Lung (tissue), 12 donors: ENCODE data around the gene SPTB. TPM values are rescaled to one million over a fixed set of nuclear protein-coding genes. Genes with fewer than 3 reads are reported as not detected.

ENCODE experiments used
- ATAC-seq: fragments of 200-7000 bp; cut with Tn5 transposase; one replicate; pipeline ENCODE4 v1.9.1; 2020; ENCODE audit warnings: moderate number of reproducible peaks; ENCODE audit not compliant: insufficient read depth, low FRiP score
- DNase-seq, 3 donors: peaks; one replicate each; pipeline ENCODE4 v3.0.0-alpha.2; 2013 to 2017
- H3K27ac ChIP-seq, 2 donors: one replicate each; pipeline ENCODE4 v1.5.1; 2013; ENCODE audit warnings: mild to moderate bottlenecking in 2 of 2, moderate library complexity in 2 of 2, control low read depth in 1 of 2, inconsistent platforms in 1 of 2, low read depth in 1 of 2, low read length in 1 of 2
- H3K27me3 ChIP-seq, 3 donors: one replicate each; pipeline ENCODE4 v1.5.1; 2013; ENCODE audit warnings: low read length in 2 of 3; ENCODE audit not compliant: control insufficient read depth in 3 of 3, insufficient read depth in 3 of 3
- H3K36me3 ChIP-seq, 4 donors: one replicate each; pipeline ENCODE4 v1.5.1; 2013; ENCODE audit warnings: low read length in 4 of 4, mild to moderate bottlenecking in 1 of 4, moderate library complexity in 1 of 4; ENCODE audit not compliant: control insufficient read depth in 4 of 4, insufficient read depth in 4 of 4
- H3K4me1 ChIP-seq, 5 donors: one replicate each; pipeline ENCODE4 v1.5.1; 2013; ENCODE audit warnings: low read length in 5 of 5, mild to moderate bottlenecking in 2 of 5, moderate library complexity in 1 of 5; ENCODE audit not compliant: control insufficient read depth in 5 of 5, insufficient read depth in 5 of 5
- H3K4me3 ChIP-seq: one replicate; pipeline ENCODE4 v1.5.1; 2013; ENCODE audit warnings: mild to moderate bottlenecking, control low read depth, moderate library complexity
- H3K9ac ChIP-seq, 2 donors: one replicate each; pipeline ENCODE4 v1.5.1; 2013; ENCODE audit warnings: low read length in 2 of 2, control low read depth in 1 of 2; ENCODE audit not compliant: insufficient read depth in 1 of 2
- H3K9me3 ChIP-seq, 4 donors: one replicate each; pipeline ENCODE4 v1.5.1; 2013; ENCODE audit warnings: low read length in 3 of 4, mild to moderate bottlenecking in 1 of 4, moderate library complexity in 1 of 4; ENCODE audit not compliant: control insufficient read depth in 4 of 4, insufficient read depth in 3 of 4
- CTCF ChIP-seq: IDR thresholded peaks from 2 replicates; pipeline ENCODE4 v1.5.1; 2012; ENCODE audit warnings: mild to moderate bottlenecking; ENCODE audit errors: control extremely low read depth, extremely low read depth
- WGBS, 2 donors: extraction: QIAGEN DNeasy Blood & Tissue Kit; methylation state at CpG; one replicate each; pipeline ENCODE4 v1.1.7; 2013; 5-methylcytosine and 5-hydroxymethylcytosine counted together
- polyA plus RNA-seq, 2 donors: library from polyadenylated mRNA; stranded (reverse); fragments of 200-250 nt; gene quantifications; one replicate each; pipeline ENCODE4 v1.2.1, GENCODE V29; 2013
- total RNA-seq, 2 donors: library from RNA; depleted of rRNA in 1 of 2; stranded (reverse); fragments of >200 nt in 1 of 2; gene quantifications; one replicate each; pipeline ENCODE4 v1.2.1, GENCODE V29; 2014 to 2021
- donor health status: control.
- donor health status: control.
- donor health status: Bipolar disorder and iron deficiency.
- donor health status: healthy.
- donor health status: DM: yes; HTN: yes; CAD: no.

Gene SPTB
- total and polyA plus RNA-seq, 4 donors = 1.2 to 11.5 (median 2.1) TPM

- Histone ChIP-seq H3K27me3 (no peaks in the 10 kb centered on the region), H3K9ac (no peak overlapping the region), H3K36me3 (no peaks in the 10 kb centered on the region), H3K4me1 (peaks cover 14 to 42% (median 24%) of the 10 kb centered on the region in 5 donors), H3K4me3 (no peak overlapping the region), H3K27ac (no peak overlapping the region), H3K9me3 (peaks cover 0 to 4% (median 1%) of the 10 kb centered on the region in 4 donors)
- TF ChIP-seq CTCF = no peak
- DNase-seq (no peak), ATAC-seq (no peak)
Observed at GRCh38 chr14:64713677-64714076, 166.0 kb downstream of the SPTB start.

GRCh38 chr14:64711039-64711438, 168.7 kb downstream of the SPTB start:
- no peaks in the 10 kb centered on the region for H3K27me3 ChIP-seq
- ATAC-seq = no peak
- H3K4me3 ChIP-seq = no peak overlapping the region
- 46 to 65% methylated on average over 4 to 5 of the region's 5 CpGs for WGBS, 2 donors
- H3K9ac ChIP-seq = no peak overlapping the region
- H3K36me3 ChIP-seq = no peaks in the 10 kb centered on the region
- H3K27ac ChIP-seq = no peak overlapping the region
- peaks cover 0 to 2% (median under 1%) of the 10 kb centered on the region in 4 donors for H3K9me3 ChIP-seq
- DNase-seq = no peak
- no peak for TF ChIP-seq CTCF
- peaks cover 0 to 44% (median 18%) of the 10 kb centered on the region in 5 donors for H3K4me1 ChIP-seq

GRCh38 chr14:64709126-64709525, 170.6 kb downstream of the SPTB start:
- H3K4me1 ChIP-seq = peaks cover 0 to 48% (median 17%) of the 10 kb centered on the region in 5 donors
- H3K27me3 ChIP-seq = no peaks in the 10 kb centered on the region
- no peak for ATAC-seq
- 71 to 77% methylated on average over 5 of the region's 5 CpGs for WGBS, 2 donors
- H3K4me3 ChIP-seq = no peak overlapping the region
- H3K27ac ChIP-seq = peak overlapping the region in 1 of 2 donors; percentile 80
- H3K9ac ChIP-seq = no peak overlapping the region
- TF ChIP-seq CTCF = no peak
- no peaks in the 10 kb centered on the region for H3K36me3 ChIP-seq
- no peak for DNase-seq
- peaks cover 0 to 2% (median under 1%) of the 10 kb centered on the region in 4 donors for H3K9me3 ChIP-seq
